SK-N-SH (cell line): ENCODE results near the gene GRIK5.

Experiments used
- EP300 ChIP-seq, 2 experiments: IDR thresholded peaks; 2 replicates each; pipeline versions ENCODE4 v1.4.0 to v1.6.1; 2012; ENCODE audit warnings: borderline replicate concordance in 1 of 2, low read depth in 1 of 2, low read length in 1 of 2
- EZH2phosphoT487 ChIP-seq: fragments of 200-600 bp; sonication (generic); IDR thresholded peaks from 2 replicates; pipeline ENCODE4 v1.6.1; 2017; ENCODE audit warnings: low read depth, mixed run types, mild to moderate bottlenecking, antibody characterized with exemption, moderate library complexity, borderline replicate concordance
- FOXJ3 ChIP-seq: sonication (generic); formaldehyde crosslinking; IDR thresholded peaks from 2 replicates; pipeline ENCODE4 v1.5.1; 2020; ENCODE audit warnings: mild to moderate bottlenecking, missing genetic modification reagents
- POLR2AphosphoS5 ChIP-seq: IDR thresholded peaks from 2 replicates; pipeline ENCODE4 v1.6.1; 2012; ENCODE audit warnings: low read depth, low read length
- RCOR1 ChIP-seq: fragments of 150-350 bp; IDR thresholded peaks from 2 replicates; pipeline ENCODE4 v1.6.1; 2017; ENCODE audit warnings: antibody characterized with exemption, low read length
- TAF1 ChIP-seq: IDR thresholded peaks from 2 replicates; pipeline ENCODE4 v1.6.1; 2012; ENCODE audit warnings: low read depth, mild to moderate bottlenecking, low read length, moderate library complexity, borderline replicate concordance
- TCF12 ChIP-seq: IDR thresholded peaks from 2 replicates; pipeline ENCODE4 v1.4.0; 2012
- YY1 ChIP-seq: IDR thresholded peaks from 2 replicates; pipeline ENCODE4 v1.4.0; 2012; ENCODE audit warnings: low read depth, mild to moderate bottlenecking
- TF ChIP-seq, protein P1 (sequence below): fragments of 150-350 bp; IDR thresholded peaks from 2 replicates; pipeline ENCODE4 v1.6.1; 2017; ENCODE audit warnings: antibody characterized with exemption, low read length, low read depth, borderline replicate concordance
- TF ChIP-seq, protein P2 (sequence below): fragments of 200-600 bp; sonication (generic); IDR thresholded peaks from 2 replicates; pipeline ENCODE4 v1.6.1; 2017; ENCODE audit warnings: antibody characterized with exemption, mild to moderate bottlenecking, moderate library complexity
- TF ChIP-seq, protein P3 (sequence below): IDR thresholded peaks from 2 replicates; pipeline ENCODE4 v1.4.0; 2012; ENCODE audit warnings: low read depth

DNA sequence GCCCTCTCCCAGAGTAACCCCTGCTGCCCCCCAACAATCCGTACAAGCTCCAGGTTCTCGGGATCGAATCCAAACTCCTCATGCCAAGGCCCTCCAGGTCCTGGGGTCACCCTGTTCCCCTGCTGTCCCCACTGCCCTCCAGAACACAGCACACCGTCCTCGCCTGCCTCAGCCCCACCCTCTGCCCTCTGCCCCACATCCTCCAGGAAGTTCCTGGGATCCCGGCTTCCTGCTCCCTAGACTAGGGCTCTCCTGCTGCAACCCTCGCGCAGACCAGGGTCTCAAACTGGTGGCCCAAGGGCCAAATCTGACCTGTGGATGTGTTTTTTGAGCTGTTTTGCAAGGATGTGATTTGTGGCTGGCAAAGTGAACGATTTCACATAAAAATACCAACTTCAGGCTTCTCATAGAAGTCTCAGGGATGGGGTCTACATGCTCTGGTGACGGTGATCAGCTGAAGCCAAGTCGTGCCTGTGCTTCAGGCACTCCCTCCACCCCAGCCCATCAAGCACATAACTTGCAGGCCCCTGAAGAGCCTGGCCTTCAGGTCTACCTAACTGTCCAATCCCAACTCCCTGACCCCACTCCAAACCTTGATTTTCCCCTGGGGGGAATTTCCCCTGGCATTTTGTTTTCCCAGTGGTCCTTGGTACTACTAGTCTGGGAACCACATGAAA lies 112.7 kb downstream of the GRIK5 start:
- TF ChIP-seq, protein P1, sequence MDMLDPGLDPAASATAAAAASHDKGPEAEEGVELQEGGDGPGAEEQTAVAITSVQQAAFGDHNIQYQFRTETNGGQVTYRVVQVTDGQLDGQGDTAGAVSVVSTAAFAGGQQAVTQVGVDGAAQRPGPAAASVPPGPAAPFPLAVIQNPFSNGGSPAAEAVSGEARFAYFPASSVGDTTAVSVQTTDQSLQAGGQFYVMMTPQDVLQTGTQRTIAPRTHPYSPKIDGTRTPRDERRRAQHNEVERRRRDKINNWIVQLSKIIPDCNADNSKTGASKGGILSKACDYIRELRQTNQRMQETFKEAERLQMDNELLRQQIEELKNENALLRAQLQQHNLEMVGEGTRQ: no peak
- no peak for TF ChIP-seq TCF12
- TF ChIP-seq, protein P2, sequence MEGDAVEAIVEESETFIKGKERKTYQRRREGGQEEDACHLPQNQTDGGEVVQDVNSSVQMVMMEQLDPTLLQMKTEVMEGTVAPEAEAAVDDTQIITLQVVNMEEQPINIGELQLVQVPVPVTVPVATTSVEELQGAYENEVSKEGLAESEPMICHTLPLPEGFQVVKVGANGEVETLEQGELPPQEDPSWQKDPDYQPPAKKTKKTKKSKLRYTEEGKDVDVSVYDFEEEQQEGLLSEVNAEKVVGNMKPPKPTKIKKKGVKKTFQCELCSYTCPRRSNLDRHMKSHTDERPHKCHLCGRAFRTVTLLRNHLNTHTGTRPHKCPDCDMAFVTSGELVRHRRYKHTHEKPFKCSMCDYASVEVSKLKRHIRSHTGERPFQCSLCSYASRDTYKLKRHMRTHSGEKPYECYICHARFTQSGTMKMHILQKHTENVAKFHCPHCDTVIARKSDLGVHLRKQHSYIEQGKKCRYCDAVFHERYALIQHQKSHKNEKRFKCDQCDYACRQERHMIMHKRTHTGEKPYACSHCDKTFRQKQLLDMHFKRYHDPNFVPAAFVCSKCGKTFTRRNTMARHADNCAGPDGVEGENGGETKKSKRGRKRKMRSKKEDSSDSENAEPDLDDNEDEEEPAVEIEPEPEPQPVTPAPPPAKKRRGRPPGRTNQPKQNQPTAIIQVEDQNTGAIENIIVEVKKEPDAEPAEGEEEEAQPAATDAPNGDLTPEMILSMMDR: no peak
- no peak for TF ChIP-seq YY1
- TF ChIP-seq EZH2phosphoT487: no peak
- TF ChIP-seq, protein P3, sequence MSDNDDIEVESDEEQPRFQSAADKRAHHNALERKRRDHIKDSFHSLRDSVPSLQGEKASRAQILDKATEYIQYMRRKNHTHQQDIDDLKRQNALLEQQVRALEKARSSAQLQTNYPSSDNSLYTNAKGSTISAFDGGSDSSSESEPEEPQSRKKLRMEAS: no peak
- no peak for TF ChIP-seq RCOR1
- no peak for TF ChIP-seq EP300 (IDR thresholded peaks at IDR 0.05; ENCODE audit: borderline replicate concordance in 1 of 2, low read depth in 1 of 2, low read length in 1 of 2)
- no peak for TF ChIP-seq FOXJ3 (CRISPR knock-in tag)
- no peak for TF ChIP-seq TAF1
- no peak for TF ChIP-seq POLR2AphosphoS5
